Measurements from ENCODE around the gene SERPINI1.

DNA sequence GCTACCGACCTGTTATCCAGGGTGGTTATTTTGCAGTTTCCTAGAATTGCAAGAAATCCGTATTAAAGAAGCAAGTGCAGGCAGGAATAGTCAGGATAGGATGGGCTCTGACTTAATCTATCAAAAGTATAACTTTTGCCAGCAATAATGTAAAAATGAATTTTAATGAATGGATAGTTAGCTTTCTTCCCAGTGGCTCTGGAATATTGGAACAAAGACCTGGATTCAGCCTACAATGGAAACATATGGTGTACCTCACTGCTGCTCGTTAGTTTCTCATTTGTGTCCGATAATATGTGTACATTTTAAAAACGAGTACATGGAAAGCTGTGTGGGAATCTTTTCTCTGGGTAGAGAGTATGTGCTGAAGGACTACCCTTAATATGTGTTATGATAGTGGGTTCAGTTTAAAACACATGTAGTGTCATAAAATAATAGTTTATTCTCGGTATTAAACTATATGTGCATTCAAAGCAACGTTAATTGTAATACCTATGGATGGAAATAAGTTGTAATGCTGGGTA lies 805 bp downstream of the SERPINI1 start:
- TF ChIP-seq, protein P1, sequence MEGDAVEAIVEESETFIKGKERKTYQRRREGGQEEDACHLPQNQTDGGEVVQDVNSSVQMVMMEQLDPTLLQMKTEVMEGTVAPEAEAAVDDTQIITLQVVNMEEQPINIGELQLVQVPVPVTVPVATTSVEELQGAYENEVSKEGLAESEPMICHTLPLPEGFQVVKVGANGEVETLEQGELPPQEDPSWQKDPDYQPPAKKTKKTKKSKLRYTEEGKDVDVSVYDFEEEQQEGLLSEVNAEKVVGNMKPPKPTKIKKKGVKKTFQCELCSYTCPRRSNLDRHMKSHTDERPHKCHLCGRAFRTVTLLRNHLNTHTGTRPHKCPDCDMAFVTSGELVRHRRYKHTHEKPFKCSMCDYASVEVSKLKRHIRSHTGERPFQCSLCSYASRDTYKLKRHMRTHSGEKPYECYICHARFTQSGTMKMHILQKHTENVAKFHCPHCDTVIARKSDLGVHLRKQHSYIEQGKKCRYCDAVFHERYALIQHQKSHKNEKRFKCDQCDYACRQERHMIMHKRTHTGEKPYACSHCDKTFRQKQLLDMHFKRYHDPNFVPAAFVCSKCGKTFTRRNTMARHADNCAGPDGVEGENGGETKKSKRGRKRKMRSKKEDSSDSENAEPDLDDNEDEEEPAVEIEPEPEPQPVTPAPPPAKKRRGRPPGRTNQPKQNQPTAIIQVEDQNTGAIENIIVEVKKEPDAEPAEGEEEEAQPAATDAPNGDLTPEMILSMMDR (IDR thresholded peaks at IDR 0.05; ENCODE audit: poor library complexity) = no peak
- TF ChIP-seq EZH2 (IDR thresholded peaks at IDR 0.05; ENCODE audit: borderline replicate concordance) = no peak

Data from hepatocyte (in vitro differentiated cells).